GM06990 (cell line): ENCODE results near the gene EPS15.

Experiments
- DNase-seq: peaks from one replicate; pipeline ENCODE4 v3.0.0-alpha.2; 2011; ENCODE audit not compliant: insufficient read length; ENCODE audit errors: extremely low read depth
- H3K27me3 ChIP-seq: replicated peaks from 2 replicates; pipeline ENCODE4 v1.6.0; 2011; ENCODE audit warnings: low read length; ENCODE audit not compliant: control insufficient read depth, insufficient read depth
- H3K36me3 ChIP-seq: 2 replicates; pipeline ENCODE4 v1.5.1; 2011; ENCODE audit warnings: low read length; ENCODE audit not compliant: control insufficient read depth, insufficient read depth
- H3K4me3 ChIP-seq: replicated peaks from 2 replicates; pipeline ENCODE4 v1.5.1; 2011; ENCODE audit warnings: low read depth, mild to moderate bottlenecking, control low read depth, low read length
- CTCF ChIP-seq: IDR thresholded peaks from 2 replicates; pipeline ENCODE4 v1.5.1; 2011; ENCODE audit warnings: low read length, control low read depth, mild to moderate bottlenecking, inconsistent platforms; ENCODE audit not compliant: insufficient read depth, poor library complexity, severe bottlenecking

EPS15 gene

GRCh38 chr1:51385776-51386175 is 133.3 kb downstream of the EPS15 start:
- Histone ChIP-seq H3K36me3 (peaks cover 2% of the 10 kb centered on the region), H3K27me3 (no peaks in the 10 kb centered on the region), H3K4me3 (no peak overlapping the region)
- DNase-seq = no peak
- no peak for TF ChIP-seq CTCF

DNA sequence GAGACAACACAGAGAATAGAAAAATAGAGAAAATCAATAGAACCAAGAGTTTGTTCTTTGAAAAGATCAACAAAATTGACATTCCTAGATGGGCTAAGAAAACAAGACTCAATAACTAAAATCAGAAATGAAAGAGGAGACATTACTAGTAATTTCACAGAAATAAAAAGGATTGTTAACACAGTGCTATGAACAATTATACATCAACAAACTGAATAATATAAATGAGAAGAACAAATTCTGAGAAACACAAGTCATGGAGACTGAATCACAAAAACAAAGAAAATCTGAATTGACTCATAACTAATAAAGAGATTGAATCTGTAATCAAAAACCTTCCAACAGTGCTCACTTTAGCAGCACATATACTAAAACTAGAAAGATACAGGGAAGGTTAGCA is 137.1 kb downstream of the EPS15 start:
- Histone ChIP-seq H3K36me3 (peaks cover 4% of the 10 kb centered on the region), H3K4me3 (no peak overlapping the region), H3K27me3 (no peaks in the 10 kb centered on the region)
- DNase-seq = no peak
- TF ChIP-seq CTCF = no peak

DNA sequence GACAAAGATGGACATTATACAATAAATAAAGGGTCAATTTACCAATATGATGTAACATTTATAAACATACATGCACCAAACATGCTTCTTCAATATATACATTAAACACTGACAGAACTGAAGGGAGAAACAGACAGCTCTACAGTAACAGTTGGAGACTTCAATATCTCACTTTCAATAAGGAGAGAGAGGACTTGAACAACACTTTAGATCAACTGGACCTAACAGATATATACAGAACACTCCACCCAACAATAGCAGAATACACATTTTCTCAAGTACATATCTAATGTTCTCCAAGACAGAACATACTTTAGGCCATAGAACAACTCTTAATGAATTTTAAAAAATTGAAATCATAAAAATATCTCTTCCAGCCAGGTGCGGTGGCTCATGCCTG is 138.1 kb downstream of the EPS15 start:
- Histone ChIP-seq H3K36me3 (peaks cover 4% of the 10 kb centered on the region), H3K27me3 (no peaks in the 10 kb centered on the region), H3K4me3 (no peak overlapping the region)
- TF ChIP-seq CTCF = no peak
- no peak for DNase-seq

DNA sequence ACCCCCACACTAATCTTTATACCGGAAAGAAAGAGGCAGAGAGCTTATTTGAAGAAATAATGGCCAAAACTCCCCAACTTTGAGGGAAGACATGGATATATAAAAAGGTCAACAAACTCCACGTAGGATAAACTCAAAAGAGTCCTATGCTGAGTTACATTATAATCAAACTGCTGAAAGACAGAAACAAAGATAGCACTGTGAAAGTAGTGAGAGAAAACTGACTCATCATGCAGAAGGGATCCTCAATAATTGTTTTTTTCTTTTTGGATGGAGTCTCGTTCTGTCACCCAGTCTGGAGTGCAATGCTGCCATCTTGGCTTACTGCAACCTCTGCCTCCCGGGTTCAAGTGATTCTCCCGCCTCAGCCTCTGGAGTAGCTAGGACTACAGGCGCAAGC is 140.2 kb downstream of the EPS15 start:
- no peaks in the 10 kb centered on the region for H3K27me3 ChIP-seq
- DNase-seq = no peak
- peaks cover 2% of the 10 kb centered on the region for H3K36me3 ChIP-seq
- no peak for TF ChIP-seq CTCF
- no peak overlapping the region for H3K4me3 ChIP-seq

- no peak for TF ChIP-seq CTCF
- Histone ChIP-seq H3K27me3 (no peaks in the 10 kb centered on the region), H3K36me3 (peaks cover 2% of the 10 kb centered on the region), H3K4me3 (no peak overlapping the region)
- DNase-seq = no peak
Observed at GRCh38 chr1:51373898-51374297, 145.2 kb downstream of the EPS15 start.

- Histone ChIP-seq H3K27me3 (no peaks in the 10 kb centered on the region), H3K36me3 (peaks cover 2% of the 10 kb centered on the region), H3K4me3 (no peak overlapping the region)
- TF ChIP-seq CTCF = no peak
- no peak for DNase-seq
Observed at GRCh38 chr1:51372561-51372960, 146.5 kb downstream of the EPS15 start.
